Bronchial epithelial cell (primary cell): ENCODE results near the gene AKR1C8. TPM values are rescaled to one million over a fixed set of nuclear protein-coding genes. Genes with fewer than 3 reads are reported as not detected.
"Not testable (repeated sequence)": the region's sequence is repeated elsewhere in the genome, so short reads cannot be mapped to it uniquely, and the experiment has no call there.

ENCODE experiments used
- DNase-seq: peaks from one replicate; pipeline ENCODE4 v3.0.0-alpha.2; 2010; ENCODE audit warnings: low read depth
- FAIRE-seq: peaks from 2 replicates; lab custom pipeline; 2011; peaks lifted over from hg19 to GRCh38; lab: Jason Lieb, UNC
- H3K27me3 ChIP-seq: 2 replicates; pipeline ENCODE4 v1.5.1; 2011; ENCODE audit warnings: low read length; ENCODE audit not compliant: control insufficient read depth, insufficient read depth
- H3K36me3 ChIP-seq: 2 replicates; pipeline ENCODE4 v1.5.1; 2011; ENCODE audit warnings: low read length; ENCODE audit not compliant: control insufficient read depth, insufficient read depth
- H3K4me3 ChIP-seq: 2 replicates; pipeline ENCODE4 v1.5.1; 2011; ENCODE audit warnings: mild to moderate bottlenecking, low read depth, low read length, control low read depth
- CTCF ChIP-seq: IDR thresholded peaks from 2 replicates; pipeline ENCODE4 v1.5.1; 2011; ENCODE audit warnings: mild to moderate bottlenecking, moderate library complexity, low read length, control low read depth, inconsistent platforms; ENCODE audit not compliant: insufficient read depth, severe bottlenecking
- total RNA-seq: library from RNA; depleted of rRNA; stranded (reverse); fragments of >200 nt; gene quantifications from 2 replicates; pipeline ENCODE4 v1.2.1, GENCODE V29; 2014

The AKR1C8 gene
- total RNA-seq, 1 donor from 2014 or later = 0.26 TPM

- no peak for DNase-seq
Observed at GRCh38 chr10:5187867-5188266, 2.9 kb upstream of the AKR1C8 start.

GRCh38 chr10:5183923-5184322 lies 1.0 kb downstream of the AKR1C8 start:
- TF ChIP-seq CTCF = no peak
- FAIRE-seq (no peak), DNase-seq (no peak)
- no peaks in the 10 kb centered on the region for H3K36me3 ChIP-seq
- no peak overlapping the region for H3K4me3 ChIP-seq
- no peaks in the 10 kb centered on the region for H3K27me3 ChIP-seq

More at GRCh38 chr10:5187867-5188266, 2.9 kb upstream of the AKR1C8 start:
- no peak for TF ChIP-seq CTCF
- Histone ChIP-seq H3K27me3 (no peaks in the 10 kb centered on the region), H3K36me3 (no peaks in the 10 kb centered on the region), H3K4me3 (no peak overlapping the region)
- no peak for FAIRE-seq

- FAIRE-seq, H3K27me3 ChIP-seq, H3K36me3 ChIP-seq, H3K4me3 ChIP-seq, DNase-seq: not testable (repeated sequence)
Observed at GRCh38 chr10:5180503-5180902, 4.4 kb downstream of the AKR1C8 start.

- H3K27me3 ChIP-seq, FAIRE-seq, H3K4me3 ChIP-seq, H3K36me3 ChIP-seq, DNase-seq: not testable (repeated sequence)
Observed at GRCh38 chr10:5175581-5175980, 9.4 kb downstream of the AKR1C8 start.

GRCh38 chr10:5168897-5169420 lies 16.0 kb downstream of the AKR1C8 start:
- DNase-seq (no peak), FAIRE-seq (no peak)
- Histone ChIP-seq H3K36me3 (no peaks in the 10 kb centered on the region), H3K4me3 (no peak overlapping the region), H3K27me3 (no peaks in the 10 kb centered on the region)
- no peak for TF ChIP-seq CTCF

GRCh38 chr10:5165738-5166137 lies 19.2 kb downstream of the AKR1C8 start:
- no peak for DNase-seq
- no peak overlapping the region for H3K4me3 ChIP-seq
- H3K36me3 ChIP-seq = no peaks in the 10 kb centered on the region
- TF ChIP-seq CTCF = no peak
- no peak for FAIRE-seq
- no peaks in the 10 kb centered on the region for H3K27me3 ChIP-seq

- Histone ChIP-seq H3K27me3 (no peaks in the 10 kb centered on the region), H3K4me3 (no peak overlapping the region), H3K36me3 (no peaks in the 10 kb centered on the region)
- FAIRE-seq (no peak), DNase-seq (no peak)
- no peak for TF ChIP-seq CTCF
Observed at GRCh38 chr10:5163487-5163886, 21.5 kb downstream of the AKR1C8 start.
